Thyroid gland (tissue), 4 donors: ENCODE results near the gene PHTF2. TPM values are rescaled to one million over a fixed set of nuclear protein-coding genes. Genes with fewer than 3 reads are reported as not detected.

Experiments used
- DNase-seq, 2 donors: peaks; one replicate each; pipeline ENCODE4 v3.0.0-alpha.2; 2019
- H3K27ac ChIP-seq, 3 donors: fragments of 200-600 bp; sonication (generic); 1 replicate in 2 of 3; 2 replicates in 1 of 3; pipeline ENCODE4 v1.5.1; 2016 to 2019; ENCODE audit warnings: mild to moderate bottlenecking in 1 of 3, moderate library complexity in 1 of 3
- H3K27me3 ChIP-seq: fragments of 200-600 bp; sonication (generic); one replicate; pipeline ENCODE4 v1.5.1; 2019
- H3K36me3 ChIP-seq, 2 donors: fragments of 200-600 bp; sonication (generic); one replicate each; pipeline ENCODE4 v1.5.1; 2016 to 2019
- H3K4me1 ChIP-seq, 2 donors: fragments of 200-600 bp; sonication (generic); one replicate each; pipeline ENCODE4 v1.5.1; 2017 to 2019
- H3K4me3 ChIP-seq, 3 donors: fragments of 200-600 bp; sonication (generic); replicated peaks in 1 of 3; 1 replicate in 2 of 3; 2 replicates in 1 of 3; pipeline ENCODE4 v1.5.1; 2016; ENCODE audit warnings: mild to moderate bottlenecking in 1 of 3
- H3K9me3 ChIP-seq: fragments of 200-600 bp; sonication (generic); one replicate; pipeline ENCODE4 v1.5.1; 2017
- CTCF ChIP-seq, 6 experiments: fragments of 200-600 bp in 3 of 6; fragments of 450-650 bp in 3 of 6; sonication (generic) in 3 of 6; IDR thresholded peaks; one replicate each; pipeline ENCODE4 v1.5.1; 2016 to 2019; ENCODE audit warnings: antibody characterized with exemption in 6 of 6, mild to moderate bottlenecking in 2 of 6, inconsistent platforms in 1 of 6, moderate library complexity in 1 of 6
- POLR2A ChIP-seq, 2 donors: fragments of 450-650 bp; IDR thresholded peaks; one replicate each; pipeline ENCODE4 v1.6.1; 2017; ENCODE audit warnings: antibody characterized with exemption in 2 of 2, mild to moderate bottlenecking in 2 of 2, moderate library complexity in 1 of 2
- WGBS, 2 donors: methylation state at CpG; one replicate each; pipeline ENCODE4 v1.1.5; 2017; 5-methylcytosine and 5-hydroxymethylcytosine counted together
- intact Hi-C: fragments of 100-400 bp; cut with DNase I; formaldehyde crosslinking; loops from one replicate; pipeline ENCODE4 v1.15.1; 2023
- total RNA-seq, 4 donors: library from RNA; depleted of rRNA; stranded (reverse); fragments of >200 nt; gene quantifications; one replicate each; pipeline ENCODE4 v1.2.3, GENCODE V29; 2016

Gene PHTF2
- total RNA-seq, 4 donors from 2014 or later: 15.3 to 28.3 (median 25.3) TPM

- Histone ChIP-seq H3K27ac (no peak overlapping the region), H3K36me3 (peaks cover 0 to 11% of the 10 kb centered on the region in 2 donors), H3K9me3 (no peaks in the 10 kb centered on the region), H3K4me1 (no peaks in the 10 kb centered on the region), H3K27me3 (no peaks in the 10 kb centered on the region), H3K4me3 (no peak overlapping the region)
- intact Hi-C loops: no loop called here
- 89 to 97% methylated on average over 8 of the region's 8 CpGs for WGBS, 2 donors
- DNase-seq: no peak
- no peak for TF ChIP-seq CTCF (IDR thresholded peaks at IDR 0.05)
- TF ChIP-seq POLR2A (IDR thresholded peaks at IDR 0.05): no peak
Measured at GRCh38 chr7:77770316-77770715, 28.3 kb upstream of the PHTF2 start.

- intact Hi-C loops: no loop called here
- Histone ChIP-seq H3K4me3 (no peak overlapping the region), H3K36me3 (peaks cover 5 to 11% of the 10 kb centered on the region in 2 donors), H3K9me3 (no peaks in the 10 kb centered on the region), H3K27me3 (no peaks in the 10 kb centered on the region), H3K27ac (no peak overlapping the region), H3K4me1 (no peaks in the 10 kb centered on the region)
- no peak for DNase-seq
- no peak for TF ChIP-seq POLR2A (IDR thresholded peaks at IDR 0.05)
- TF ChIP-seq CTCF (IDR thresholded peaks at IDR 0.05): no peak
Measured at GRCh38 chr7:77771901-77772300, 26.7 kb upstream of the PHTF2 start.

- intact Hi-C loops: no loop called here
- Histone ChIP-seq H3K27me3 (no peaks in the 10 kb centered on the region), H3K4me1 (no peaks in the 10 kb centered on the region), H3K36me3 (peaks cover 16 to 17% of the 10 kb centered on the region in 2 donors), H3K27ac (no peak overlapping the region), H3K9me3 (no peaks in the 10 kb centered on the region), H3K4me3 (no peak overlapping the region)
- DNase-seq: no peak
- WGBS, 2 donors: 94 to 95% methylated on average over 2 of the region's 2 CpGs
- TF ChIP-seq CTCF (IDR thresholded peaks at IDR 0.05): no peak
- no peak for TF ChIP-seq POLR2A (IDR thresholded peaks at IDR 0.05)
Measured at GRCh38 chr7:77778535-77778934, 20.0 kb upstream of the PHTF2 start.

GRCh38 chr7:77782383-77782782, 16.2 kb upstream of the PHTF2 start:
- WGBS, 2 donors: 97 to 98% methylated on average over 4 of the region's 4 CpGs
- H3K27me3 ChIP-seq: no peaks in the 10 kb centered on the region

GRCh38 chr7:77783111-77783510, 15.5 kb upstream of the PHTF2 start:
- no peak for DNase-seq
- 98% methylated on average over 1 of the region's 1 CpG for WGBS, 2 donors
- H3K27ac ChIP-seq: no peak overlapping the region
- TF ChIP-seq POLR2A (IDR thresholded peaks at IDR 0.05): no peak
- no peak for TF ChIP-seq CTCF (IDR thresholded peaks at IDR 0.05)
- no peaks in the 10 kb centered on the region for H3K4me1 ChIP-seq
- H3K27me3 ChIP-seq: no peaks in the 10 kb centered on the region
- no peaks in the 10 kb centered on the region for H3K9me3 ChIP-seq
- intact Hi-C loops: no loop called here
- H3K36me3 ChIP-seq: peaks cover 9 to 11% of the 10 kb centered on the region in 2 donors
- no peak overlapping the region for H3K4me3 ChIP-seq

More at GRCh38 chr7:77782383-77782782, 16.2 kb upstream of the PHTF2 start:
- H3K36me3 ChIP-seq: peaks cover 9 to 11% of the 10 kb centered on the region in 2 donors
- no peak for TF ChIP-seq CTCF (IDR thresholded peaks at IDR 0.05)
- TF ChIP-seq POLR2A (IDR thresholded peaks at IDR 0.05): no peak
- no peak overlapping the region for H3K4me3 ChIP-seq
- H3K27ac ChIP-seq: no peak overlapping the region
- no peaks in the 10 kb centered on the region for H3K4me1 ChIP-seq
- DNase-seq: no peak
- intact Hi-C loops: no loop called here
- H3K9me3 ChIP-seq: no peaks in the 10 kb centered on the region
